Kidney epithelial cell (primary cell): ENCODE data around the gene SMIM3. TPM values are rescaled to one million over a fixed set of nuclear protein-coding genes. Genes with fewer than 3 reads are reported as not detected.

ENCODE experiments used
- DNase-seq: peaks from one replicate; pipeline ENCODE4 v3.0.0-alpha.2; 2010; ENCODE audit warnings: low read depth
- H3K27me3 ChIP-seq: 2 replicates; pipeline ENCODE4 v1.6.0; 2011; ENCODE audit warnings: low read length; ENCODE audit not compliant: control insufficient read depth, insufficient read depth
- H3K36me3 ChIP-seq: 2 replicates; pipeline ENCODE4 v1.5.1; 2011; ENCODE audit warnings: low read length; ENCODE audit not compliant: control insufficient read depth, insufficient read depth
- H3K4me3 ChIP-seq: 2 replicates; pipeline ENCODE4 v1.5.1; 2011; ENCODE audit warnings: low read depth, mild to moderate bottlenecking, control low read depth, low read length
- CTCF ChIP-seq: IDR thresholded peaks from 2 replicates; pipeline ENCODE4 v1.5.1; 2011; ENCODE audit warnings: mild to moderate bottlenecking, moderate library complexity, low read length, control low read depth, inconsistent platforms; ENCODE audit not compliant: insufficient read depth, poor library complexity, severe bottlenecking
- total RNA-seq: library from RNA; depleted of rRNA; stranded (reverse); fragments of >200 nt; gene quantifications from 2 replicates; pipeline ENCODE4 v1.2.3, GENCODE V29; 2015

The SMIM3 gene
- total RNA-seq, 1 donor from 2014 or later: 9.7 TPM

- no peak overlapping the region for H3K4me3 ChIP-seq
- TF ChIP-seq CTCF: no peak
- H3K36me3 ChIP-seq: no peaks in the 10 kb centered on the region
- DNase-seq: no peak
- H3K27me3 ChIP-seq: no peaks in the 10 kb centered on the region
Measured at GRCh38 chr5:150771034-150771795, 7.3 kb upstream of the SMIM3 start.

GRCh38 chr5:150774145-150774544, 4.4 kb upstream of the SMIM3 start:
- no peak for TF ChIP-seq CTCF
- Histone ChIP-seq H3K27me3 (no peaks in the 10 kb centered on the region), H3K36me3 (no peaks in the 10 kb centered on the region), H3K4me3 (no peak overlapping the region)
- peak; percentile 83 for DNase-seq

GRCh38 chr5:150777685-150778084, 872 bp upstream of the SMIM3 start:
- H3K36me3 ChIP-seq: no peaks in the 10 kb centered on the region
- H3K4me3 ChIP-seq: no peak overlapping the region
- no peaks in the 10 kb centered on the region for H3K27me3 ChIP-seq
- no peak for DNase-seq
- no peak for TF ChIP-seq CTCF

GRCh38 chr5:150778088-150778516, 455 bp upstream of the SMIM3 start:
- DNase-seq: no peak
- Histone ChIP-seq H3K4me3 (peak overlapping the region; percentile 56), H3K36me3 (no peaks in the 10 kb centered on the region), H3K27me3 (no peaks in the 10 kb centered on the region)
- TF ChIP-seq CTCF: no peak

GRCh38 chr5:150779397-150780186, 1.0 kb downstream of the SMIM3 start:
- no peak for TF ChIP-seq CTCF
- Histone ChIP-seq H3K4me3 (peak overlapping the region; percentile 56), H3K36me3 (no peaks in the 10 kb centered on the region), H3K27me3 (no peaks in the 10 kb centered on the region)
- DNase-seq: no peak
